22Rv1 (cell line): ENCODE measurements around the gene CCL2.

Experiments used
- ZFX ChIP-seq: fragments of 450-650 bp; IDR thresholded peaks from 2 replicates; pipeline ENCODE4 v1.6.1; 2017; ENCODE audit warnings: antibody characterized with exemption, borderline replicate concordance
- TF ChIP-seq, protein P1 (sequence below): fragments of 450-650 bp; IDR thresholded peaks from 2 replicates; pipeline ENCODE4 v1.5.1; 2017; ENCODE audit warnings: mild to moderate bottlenecking

DNA sequence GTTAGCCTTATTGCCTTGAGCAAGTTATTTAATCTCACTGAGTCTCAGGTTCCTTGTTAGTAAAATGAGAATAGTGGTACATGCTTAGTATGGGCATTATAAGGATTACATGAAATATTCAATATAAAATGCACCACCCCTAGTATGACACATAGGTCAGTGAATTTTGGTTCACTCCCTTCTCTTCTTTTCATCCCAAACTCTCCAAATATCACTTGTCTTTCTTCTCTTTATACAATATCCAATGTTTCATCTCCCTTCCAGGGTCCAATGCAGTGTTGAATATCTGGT is 28.4 kb upstream of the CCL2 start:
- TF ChIP-seq, protein P1, sequence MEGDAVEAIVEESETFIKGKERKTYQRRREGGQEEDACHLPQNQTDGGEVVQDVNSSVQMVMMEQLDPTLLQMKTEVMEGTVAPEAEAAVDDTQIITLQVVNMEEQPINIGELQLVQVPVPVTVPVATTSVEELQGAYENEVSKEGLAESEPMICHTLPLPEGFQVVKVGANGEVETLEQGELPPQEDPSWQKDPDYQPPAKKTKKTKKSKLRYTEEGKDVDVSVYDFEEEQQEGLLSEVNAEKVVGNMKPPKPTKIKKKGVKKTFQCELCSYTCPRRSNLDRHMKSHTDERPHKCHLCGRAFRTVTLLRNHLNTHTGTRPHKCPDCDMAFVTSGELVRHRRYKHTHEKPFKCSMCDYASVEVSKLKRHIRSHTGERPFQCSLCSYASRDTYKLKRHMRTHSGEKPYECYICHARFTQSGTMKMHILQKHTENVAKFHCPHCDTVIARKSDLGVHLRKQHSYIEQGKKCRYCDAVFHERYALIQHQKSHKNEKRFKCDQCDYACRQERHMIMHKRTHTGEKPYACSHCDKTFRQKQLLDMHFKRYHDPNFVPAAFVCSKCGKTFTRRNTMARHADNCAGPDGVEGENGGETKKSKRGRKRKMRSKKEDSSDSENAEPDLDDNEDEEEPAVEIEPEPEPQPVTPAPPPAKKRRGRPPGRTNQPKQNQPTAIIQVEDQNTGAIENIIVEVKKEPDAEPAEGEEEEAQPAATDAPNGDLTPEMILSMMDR, result no peak
- no peak for TF ChIP-seq ZFX
